Adrenal gland (tissue), 12 donors: Measurements from ENCODE around the gene APLN. TPM values are rescaled to one million over a fixed set of nuclear protein-coding genes. Genes with fewer than 3 reads are reported as not detected.

Experiments
- DNase-seq, 7 donors: peaks; one replicate each; pipeline ENCODE4 v3.0.0-alpha.2; 2019 to 2020
- H3K27ac ChIP-seq, 5 donors: fragments of 200-600 bp; sonication (generic) in 4 of 5; 1 replicate in 3 of 5; 2 replicates in 2 of 5; pipeline versions ENCODE4 v1.5.1 to v1.8.0; 2016 to 2020; ENCODE audit warnings: mild to moderate bottlenecking in 1 of 5
- H3K27me3 ChIP-seq: fragments of 200-600 bp; 2 replicates; pipeline ENCODE4 v1.8.0; 2021
- H3K36me3 ChIP-seq, 2 donors: fragments of 200-600 bp; replicated peaks in 1 of 2; 1 replicate in 1 of 2; 2 replicates in 1 of 2; pipeline versions ENCODE4 v1.5.1 to v1.8.0; 2018 to 2022
- H3K4me1 ChIP-seq, 2 donors: fragments of 200-600 bp; replicated peaks in 1 of 2; 1 replicate in 1 of 2; 2 replicates in 1 of 2; pipeline versions ENCODE4 v1.5.1 to v1.8.0; 2018 to 2021
- H3K4me3 ChIP-seq, 4 donors: fragments of 200-600 bp; sonication (generic) in 3 of 4; one replicate each; pipeline ENCODE4 v1.5.1; 2016 to 2018
- H3K9me3 ChIP-seq, 3 donors: fragments of 200-600 bp; sonication (generic) in 1 of 3; replicated peaks in 1 of 3; 1 replicate in 2 of 3; 2 replicates in 1 of 3; pipeline versions ENCODE4 v1.5.1 to v1.8.0; 2016 to 2021
- POLR2A ChIP-seq, 2 donors: fragments of 450-650 bp; IDR thresholded peaks; one replicate each; pipeline ENCODE4 v1.6.1; 2017; ENCODE audit warnings: antibody characterized with exemption in 2 of 2, mild to moderate bottlenecking in 2 of 2, moderate library complexity in 1 of 2
- WGBS, 4 donors: extraction: QIAGEN DNeasy Blood & Tissue Kit in 2 of 4; methylation state at CpG; one replicate each; pipeline versions ENCODE4 v1.1.5 to v1.1.7; 2013 to 2017; 5-methylcytosine and 5-hydroxymethylcytosine counted together
- intact Hi-C, 2 donors: fragments of 100-400 bp; cut with DNase I; formaldehyde crosslinking; loops; one replicate each; pipeline versions ENCODE4 v1.14.1 to v1.15.0; 2022 to 2023
- polyA plus RNA-seq, 3 donors: library from polyadenylated mRNA; stranded (reverse); fragments of 200-250 nt in 2 of 3; fragments of 350-450 nt in 1 of 3; fragmentation: Illumina TruSeq in 1 of 3; extraction: RNeasy Lipid Tissue Mini Kit (QIAGEN cat#74804) in 1 of 3; gene quantifications; one replicate each; pipeline ENCODE4 v1.2.3, GENCODE V29; 2013 to 2014
- total RNA-seq, 9 donors: library from RNA; depleted of rRNA in 4 of 9; stranded (reverse); fragments of >200 nt in 4 of 9; fragments of 120-200 nt in 1 of 9; fragmentation: NEBNext Ultra II Directional in 1 of 9; extraction: Animal tissue kit (Norgen Biotek cat#: 25700) in 1 of 9; gene quantifications; one replicate each; pipeline versions ENCODE4 v1.1.0 to v1.2.4, GENCODE V29; 2013 to 2023
- TF ChIP-seq, protein P1 (sequence below), 6 experiments: fragments of 450-650 bp in 4 of 6; fragments of 200-600 bp in 2 of 6; sonication (generic) in 1 of 6; IDR thresholded peaks; 1 replicate in 5 of 6; 2 replicates in 1 of 6; pipeline versions ENCODE4 v1.5.1 to v1.8.0; 2016 to 2021; ENCODE audit warnings: antibody characterized with exemption in 6 of 6, mild to moderate bottlenecking in 2 of 6, moderate library complexity in 1 of 6
- donor health status: healthy with polysubstance abuse.
- donor health status: Bipolar disorder and iron deficiency.
- donor health status: DM: yes; HTN: yes; CAD: no.
- donor health status: DM: no; HTN: no; CAD: no.
- donor health status: DM: no; HTN: no; CAD: no.
- donor health status: DM: yes; HTN: yes; CAD: no.

Gene APLN
- total and polyA plus RNA-seq, 12 donors = 0.67 to 27.5 (median 5.6) TPM

- H3K27me3 ChIP-seq = no peaks in the 10 kb centered on the region
- no peak overlapping the region for H3K27ac ChIP-seq
- peaks cover 4 to 8% of the 10 kb centered on the region in 2 donors for H3K4me1 ChIP-seq
- no peaks in the 10 kb centered on the region for H3K9me3 ChIP-seq
- H3K4me3 ChIP-seq = no peak overlapping the region
- WGBS, 4 donors = 73 to 98% (median 81%) methylated on average over 3 to 5 of the region's 5 CpGs
- intact Hi-C loops = no loop called here
- H3K36me3 ChIP-seq = no peaks in the 10 kb centered on the region
- no peak for TF ChIP-seq POLR2A (IDR thresholded peaks at IDR 0.05)
- TF ChIP-seq, protein P1, sequence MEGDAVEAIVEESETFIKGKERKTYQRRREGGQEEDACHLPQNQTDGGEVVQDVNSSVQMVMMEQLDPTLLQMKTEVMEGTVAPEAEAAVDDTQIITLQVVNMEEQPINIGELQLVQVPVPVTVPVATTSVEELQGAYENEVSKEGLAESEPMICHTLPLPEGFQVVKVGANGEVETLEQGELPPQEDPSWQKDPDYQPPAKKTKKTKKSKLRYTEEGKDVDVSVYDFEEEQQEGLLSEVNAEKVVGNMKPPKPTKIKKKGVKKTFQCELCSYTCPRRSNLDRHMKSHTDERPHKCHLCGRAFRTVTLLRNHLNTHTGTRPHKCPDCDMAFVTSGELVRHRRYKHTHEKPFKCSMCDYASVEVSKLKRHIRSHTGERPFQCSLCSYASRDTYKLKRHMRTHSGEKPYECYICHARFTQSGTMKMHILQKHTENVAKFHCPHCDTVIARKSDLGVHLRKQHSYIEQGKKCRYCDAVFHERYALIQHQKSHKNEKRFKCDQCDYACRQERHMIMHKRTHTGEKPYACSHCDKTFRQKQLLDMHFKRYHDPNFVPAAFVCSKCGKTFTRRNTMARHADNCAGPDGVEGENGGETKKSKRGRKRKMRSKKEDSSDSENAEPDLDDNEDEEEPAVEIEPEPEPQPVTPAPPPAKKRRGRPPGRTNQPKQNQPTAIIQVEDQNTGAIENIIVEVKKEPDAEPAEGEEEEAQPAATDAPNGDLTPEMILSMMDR (IDR thresholded peaks at IDR 0.05) = no peak
- DNase-seq = no peak
These were observed 3.7 kb upstream of the APLN start for GRCh38 chrX:129658429-129658828.

- 52 to 75% (median 65%) methylated on average over 5 to 11 of the region's 11 CpGs for whole genome bisulfite sequencing, 4 donors
- no peak overlapping the region for H3K4me3 ChIP-seq
- H3K4me1 ChIP-seq = peaks cover 4 to 8% of the 10 kb centered on the region in 2 donors
- no peaks in the 10 kb centered on the region for H3K27me3 ChIP-seq
- no peak for DNase-seq
- no peaks in the 10 kb centered on the region for H3K9me3 ChIP-seq
- no peaks in the 10 kb centered on the region for H3K36me3 ChIP-seq
- no peak overlapping the region for H3K27ac ChIP-seq
- TF ChIP-seq, protein P1 (IDR thresholded peaks at IDR 0.05) = no peak
- no peak for TF ChIP-seq POLR2A (IDR thresholded peaks at IDR 0.05)
- intact Hi-C loops = no loop called here
These were observed 942 bp upstream of the APLN start for GRCh38 chrX:129655547-129656249.

- Histone ChIP-seq H3K9me3 (no peaks in the 10 kb centered on the region), H3K27me3 (no peaks in the 10 kb centered on the region), H3K4me3 (peak overlapping the region in 2 of 4 donors; percentile 28 to 35), H3K27ac (peak overlapping the region in 1 of 5 donors; percentile 23), H3K4me1 (peaks cover 4 to 8% of the 10 kb centered on the region in 2 donors), H3K36me3 (no peaks in the 10 kb centered on the region)
- TF ChIP-seq, protein P1 (IDR thresholded peaks at IDR 0.05) = no peak
- TF ChIP-seq POLR2A (IDR thresholded peaks at IDR 0.05) = no peak
- 0 to 33% (median 13%) methylated on average over 1 to 57 of the region's 57 CpGs for WGBS, 4 donors
- peak in 2 of 7 donors; percentile 36 to 40 for DNase-seq
- intact Hi-C loops = no loop called here
These were observed 645 bp downstream of the APLN start for GRCh38 chrX:129653971-129654651.

GRCh38 chrX:129653181-129653970 is 1.4 kb downstream of the APLN start:
- TF ChIP-seq, protein P1 (IDR thresholded peaks at IDR 0.05) = no peak
- no peak for TF ChIP-seq POLR2A (IDR thresholded peaks at IDR 0.05)
- H3K9me3 ChIP-seq = no peaks in the 10 kb centered on the region
- WGBS, 4 donors = 39 to 72% (median 71%) methylated on average over 5 to 10 of the region's 10 CpGs
- peak in 1 of 7 donors; percentile 9 for DNase-seq
- intact Hi-C loops = no loop called here
- peaks cover 4 to 8% of the 10 kb centered on the region in 2 donors for H3K4me1 ChIP-seq
- H3K36me3 ChIP-seq = no peaks in the 10 kb centered on the region
- peak overlapping the region in 1 of 4 donors; percentile 35 for H3K4me3 ChIP-seq
- H3K27me3 ChIP-seq = no peaks in the 10 kb centered on the region
- no peak overlapping the region for H3K27ac ChIP-seq
